ENCODE data around the gene WDPCP.

GRCh38 chr2:63186331-63186730 lies 401.9 kb downstream of the WDPCP start:
- TF ChIP-seq CTCF (IDR thresholded peaks at IDR 0.05) (no peak), POLR2A (IDR thresholded peaks at IDR 0.05) (no peak)
